H4 (cell line): ENCODE results near the gene PHKG1. TPM values are rescaled to one million over a fixed set of nuclear protein-coding genes. Genes with fewer than 3 reads are reported as not detected.
"Not testable (repeated sequence)": the region's sequence is repeated elsewhere in the genome, so short reads cannot be mapped to it uniquely, and the experiment has no call there.

Source experiments
- DNase-seq: peaks from one replicate; pipeline ENCODE4 v3.0.0-alpha.2; 2015; ENCODE audit warnings: low spot score
- total RNA-seq: library from RNA; depleted of rRNA; stranded (reverse); fragments of >200 nt; shearing (Covaris generic); gene quantifications from 2 replicates; pipeline ENCODE4 v1.2.3, GENCODE V29; 2014

The PHKG1 gene
- total RNA-seq, 1 experiment from 2014 or later, result 0.17 TPM

GRCh38 chr7:56083150-56083785, 9.5 kb downstream of the PHKG1 start:
- no peak for DNase-seq

- no peak for DNase-seq
Measured at GRCh38 chr7:56081626-56082340, 11.0 kb downstream of the PHKG1 start.

GRCh38 chr7:56080726-56081435, 11.9 kb downstream of the PHKG1 start:
- DNase-seq, result not testable (repeated sequence)

- DNase-seq, result no peak
Measured at GRCh38 chr7:56079450-56080185, 13.1 kb downstream of the PHKG1 start.

GRCh38 chr7:56078196-56078595, 14.6 kb downstream of the PHKG1 start:
- no peak for DNase-seq

GRCh38 chr7:56077681-56078080, 15.1 kb downstream of the PHKG1 start:
- no peak for DNase-seq

- DNase-seq, result peak; percentile 83
Measured at GRCh38 chr7:56074371-56074791, 18.4 kb downstream of the PHKG1 start.

GRCh38 chr7:56066376-56066775, 26.4 kb downstream of the PHKG1 start:
- DNase-seq, result not testable (repeated sequence)

- peak; percentile 96 for DNase-seq
Measured at GRCh38 chr7:56063882-56064625, 28.7 kb downstream of the PHKG1 start, which contains the start of gene SUMF2. TSS of gene SUMF2 (plus strand) at chr7:56064286. CDS start at chr7:56064312, 26 bp downstream.

- no peak for DNase-seq
Measured at GRCh38 chr7:56063500-56063881, 29.3 kb downstream of the PHKG1 start.

GRCh38 chr7:56062382-56062781, 30.4 kb downstream of the PHKG1 start:
- DNase-seq, result peak; percentile 62

- no peak for DNase-seq
Measured at GRCh38 chr7:56053993-56054392, 38.8 kb downstream of the PHKG1 start.

- no peak for DNase-seq
Measured at GRCh38 chr7:56053379-56053778, 39.4 kb downstream of the PHKG1 start.

- peak; percentile 100 for DNase-seq
Measured at GRCh38 chr7:56051339-56052191, 41.2 kb downstream of the PHKG1 start, which contains the start of the genes CCT6A and PSPH. TSS of gene CCT6A (plus strand) at chr7:56051765. CDS start at chr7:56051849, 84 bp downstream. TSS of gene PSPH (minus strand) at chr7:56051444. CDS start at chr7:56021212, 30,232 bp downstream.

GRCh38 chr7:56051053-56051338, 41.8 kb downstream of the PHKG1 start:
- DNase-seq, result no peak

GRCh38 chr7:56048763-56049162, 44.0 kb downstream of the PHKG1 start:
- peak; percentile 45 for DNase-seq

GRCh38 chr7:56048245-56048644, 44.5 kb downstream of the PHKG1 start:
- no peak for DNase-seq

- not testable (repeated sequence) for DNase-seq
Measured at GRCh38 chr7:56047446-56048116, 45.2 kb downstream of the PHKG1 start.

GRCh38 chr7:56046721-56047445, 45.9 kb downstream of the PHKG1 start:
- DNase-seq, result peak; percentile 58
